CD4-positive, alpha-beta T cell treated with Interleukin-4 for 1 hour (primary cell): ENCODE data around the gene NELL2.
"Not testable (repeated sequence)": the region's sequence is repeated elsewhere in the genome, so short reads cannot be mapped to it uniquely, and the experiment has no call there.

Experiments
- DNase-seq, 2 donors: peaks; one replicate each; pipeline ENCODE4 v3.0.0-alpha.2; 2020 to 2022

The NELL2 gene

GRCh38 chr12:44875954-44876543 is at the start of gene NELL2:
Gene NELL2 (minus strand): TSS chr12:44876315. CDS start chr12:44875869, 446 bp downstream.
- DNase-seq = peak; percentile 29 to 75

GRCh38 chr12:44921736-44922135 is 45.6 kb upstream of the NELL2 start:
- no peak for DNase-seq

- DNase-seq = no peak
These were observed 41.0 kb upstream of the NELL2 start for GRCh38 chr12:44917141-44917540.

- DNase-seq = no peak
These were observed 39.8 kb upstream of the NELL2 start for GRCh38 chr12:44915958-44916357.

GRCh38 chr12:44904321-44904720 is 28.2 kb upstream of the NELL2 start:
- no peak for DNase-seq

- DNase-seq = not testable (repeated sequence)
These were observed 22.0 kb upstream of the NELL2 start for GRCh38 chr12:44898108-44898507.

- no peak for DNase-seq
These were observed 13.8 kb upstream of the NELL2 start for GRCh38 chr12:44889926-44890325.

- no peak for DNase-seq
These were observed 13.0 kb upstream of the NELL2 start for GRCh38 chr12:44889162-44889561.

GRCh38 chr12:44885902-44886301 is 9.8 kb upstream of the NELL2 start:
- DNase-seq = no peak

- no peak for DNase-seq
These were observed 5.1 kb upstream of the NELL2 start for GRCh38 chr12:44881197-44881596.

GRCh38 chr12:44876544-44877410 is 662 bp upstream of the NELL2 start:
- peak; percentile 29 to 54 for DNase-seq

- peak in 1 of 2 donors; percentile 22 for DNase-seq
These were observed 630 bp downstream of the NELL2 start for GRCh38 chr12:44875417-44875953.

GRCh38 chr12:44874981-44875416 is 1.1 kb downstream of the NELL2 start:
- peak in 1 of 2 donors; percentile 39 for DNase-seq

- DNase-seq = peak in 1 of 2 donors; percentile 70
These were observed 2.2 kb downstream of the NELL2 start for GRCh38 chr12:44873898-44874297.

GRCh38 chr12:44869503-44869902 is 6.6 kb downstream of the NELL2 start:
- no peak for DNase-seq

GRCh38 chr12:44863867-44864266 is 12.2 kb downstream of the NELL2 start:
- DNase-seq = peak in 1 of 2 donors; percentile 70

GRCh38 chr12:44859998-44860689 is 16.0 kb downstream of the NELL2 start:
- DNase-seq = no peak

GRCh38 chr12:44858226-44858855 is 17.8 kb downstream of the NELL2 start:
- no peak for DNase-seq

GRCh38 chr12:44852483-44852882 is 23.6 kb downstream of the NELL2 start:
- DNase-seq = no peak

- no peak for DNase-seq
These were observed 24.5 kb downstream of the NELL2 start for GRCh38 chr12:44851586-44851985.

GRCh38 chr12:44848703-44849085 is 27.4 kb downstream of the NELL2 start:
- no peak for DNase-seq

- peak; percentile 72 to 86 for DNase-seq
These were observed 28.0 kb downstream of the NELL2 start for GRCh38 chr12:44847888-44848702.
